Stimulated activated CD4-positive, alpha-beta T cell treated with anti-CD3 and anti-CD28 coated beads, TNF-alpha, amount 100 ng/mL, for 4 hours (primary cell): ENCODE data around the gene DNAJC4.

Source experiments
- DNase-seq, 3 experiments: peaks; one replicate each; pipeline ENCODE4 v3.0.0-alpha.2; 2020; ENCODE audit warnings: low read depth in 3 of 3

The DNAJC4 gene

DNA sequence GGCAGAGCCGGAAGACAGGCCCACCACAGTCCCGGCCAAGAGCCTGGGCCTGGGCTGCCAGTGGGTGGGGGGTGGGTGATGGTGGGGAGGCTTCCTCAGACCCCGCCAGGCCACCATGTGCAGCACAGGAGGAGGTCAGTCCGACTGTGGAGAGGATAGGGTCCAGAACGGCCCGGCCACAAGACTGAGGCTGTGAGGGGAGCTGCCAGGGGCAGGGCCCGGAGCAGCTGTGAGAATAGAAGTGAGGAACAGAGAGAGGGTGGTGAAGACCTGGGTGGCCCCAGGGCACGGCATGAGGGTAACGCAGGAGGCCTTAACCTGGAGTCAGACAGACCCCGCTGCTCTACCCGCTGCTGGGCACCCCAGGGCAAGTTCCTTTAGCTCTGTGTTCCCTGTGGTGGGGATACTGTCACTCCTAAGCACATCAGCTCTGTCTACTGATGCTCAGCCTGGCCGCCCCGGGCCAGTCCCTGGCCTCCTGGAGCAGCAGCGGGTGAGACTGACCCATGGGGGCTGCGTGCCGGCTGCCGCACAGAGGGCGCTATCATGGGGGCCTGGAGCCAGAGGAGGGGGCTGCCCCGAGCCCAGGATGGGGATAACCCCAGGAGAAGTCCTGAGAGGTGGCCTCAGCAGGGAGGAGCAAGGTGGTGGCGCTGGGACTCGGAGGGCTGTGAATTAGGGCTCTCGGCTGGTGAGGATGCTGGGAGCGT, 22.1 kb upstream of the DNAJC4 start:
- no peak for DNase-seq

DNA sequence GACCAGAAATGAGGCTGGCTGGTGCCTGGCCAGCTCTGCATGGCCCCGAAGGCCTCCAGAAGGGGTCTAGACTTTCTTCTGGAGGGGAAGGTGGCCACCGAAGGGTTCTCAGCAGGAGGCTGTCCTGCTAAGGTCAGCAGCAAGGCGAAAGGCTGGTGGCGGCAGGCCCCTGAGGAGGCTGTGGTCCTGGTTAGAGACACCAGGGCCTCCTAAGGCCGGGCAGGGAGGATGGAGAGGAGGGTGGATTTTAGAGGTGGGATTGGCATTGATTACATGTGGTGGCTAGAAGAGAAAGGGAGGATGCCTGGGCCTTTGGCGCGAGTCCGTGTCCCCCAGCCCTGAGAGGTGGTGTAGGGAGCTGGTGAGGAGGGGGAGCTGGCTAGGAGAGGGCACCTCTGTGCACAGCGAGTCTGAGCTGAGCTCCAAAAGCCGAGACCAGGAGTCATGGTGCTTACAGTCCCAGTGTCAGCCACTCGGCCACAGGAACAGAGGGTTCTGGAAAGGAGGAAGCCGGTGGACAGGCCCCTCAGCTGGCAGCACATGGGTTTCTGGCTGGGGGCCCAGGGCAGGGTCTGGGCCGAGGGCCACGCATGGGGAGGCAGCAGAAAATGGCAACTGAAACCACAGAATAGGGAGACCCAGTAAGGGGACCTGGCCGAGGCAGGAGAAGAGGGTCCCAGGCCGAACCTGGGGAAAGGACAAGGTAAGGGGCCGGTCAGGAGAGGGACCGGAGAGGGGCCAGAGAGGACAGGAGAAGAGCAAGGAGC, 21.4 kb upstream of the DNAJC4 start:
- DNase-seq: no peak

DNA sequence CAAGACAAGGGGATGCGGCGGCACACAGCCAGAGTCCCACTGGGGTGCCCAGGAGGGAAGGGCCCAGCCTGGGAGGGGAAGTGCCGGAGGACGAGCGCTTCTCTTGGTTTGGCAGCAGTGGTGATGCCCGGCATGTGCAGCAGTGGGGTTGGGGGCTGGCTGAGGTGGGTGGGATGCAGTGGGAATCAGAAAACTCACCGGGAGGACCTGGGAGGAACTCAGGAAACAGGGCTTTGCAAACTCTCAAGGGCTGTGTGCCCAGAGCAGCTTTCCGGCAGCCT, 20.8 kb upstream of the DNAJC4 start:
- no peak for DNase-seq

DNA sequence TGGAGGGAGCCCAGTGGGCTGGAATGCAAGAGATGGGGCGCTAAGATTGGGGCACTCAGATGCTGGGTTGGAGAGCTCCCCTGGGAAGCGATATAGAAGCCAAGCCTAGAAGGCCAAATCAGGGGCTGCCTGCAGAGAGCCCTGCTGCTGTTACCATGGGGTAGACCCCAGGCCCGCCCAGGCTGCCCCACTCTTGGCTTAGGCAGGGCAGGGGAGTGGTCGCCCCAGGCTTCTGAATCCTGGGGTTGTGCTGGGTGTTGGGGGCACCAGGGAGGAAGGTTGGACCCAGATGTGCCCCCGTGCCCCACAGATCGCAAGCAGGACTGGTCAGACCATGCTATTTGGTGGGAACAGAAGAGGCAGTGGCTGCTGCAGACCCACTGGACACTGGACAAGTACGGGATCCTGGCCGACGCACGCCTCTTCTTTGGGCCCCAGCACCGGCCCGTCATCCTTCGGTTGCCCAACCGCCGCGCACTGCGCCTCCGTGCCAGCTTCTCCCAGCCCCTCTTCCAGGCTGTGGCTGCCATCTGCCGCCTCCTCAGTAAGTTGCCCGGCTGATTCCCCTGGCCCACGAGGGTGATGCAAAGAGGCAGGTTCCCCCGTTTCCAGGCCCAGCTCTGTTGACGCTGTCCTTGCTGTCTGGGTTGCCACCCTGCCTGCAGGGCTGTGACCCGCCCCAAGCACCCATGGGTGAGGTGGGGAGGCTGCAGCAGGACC, 19.9 kb upstream of the DNAJC4 start:
- DNase-seq: no peak

DNA sequence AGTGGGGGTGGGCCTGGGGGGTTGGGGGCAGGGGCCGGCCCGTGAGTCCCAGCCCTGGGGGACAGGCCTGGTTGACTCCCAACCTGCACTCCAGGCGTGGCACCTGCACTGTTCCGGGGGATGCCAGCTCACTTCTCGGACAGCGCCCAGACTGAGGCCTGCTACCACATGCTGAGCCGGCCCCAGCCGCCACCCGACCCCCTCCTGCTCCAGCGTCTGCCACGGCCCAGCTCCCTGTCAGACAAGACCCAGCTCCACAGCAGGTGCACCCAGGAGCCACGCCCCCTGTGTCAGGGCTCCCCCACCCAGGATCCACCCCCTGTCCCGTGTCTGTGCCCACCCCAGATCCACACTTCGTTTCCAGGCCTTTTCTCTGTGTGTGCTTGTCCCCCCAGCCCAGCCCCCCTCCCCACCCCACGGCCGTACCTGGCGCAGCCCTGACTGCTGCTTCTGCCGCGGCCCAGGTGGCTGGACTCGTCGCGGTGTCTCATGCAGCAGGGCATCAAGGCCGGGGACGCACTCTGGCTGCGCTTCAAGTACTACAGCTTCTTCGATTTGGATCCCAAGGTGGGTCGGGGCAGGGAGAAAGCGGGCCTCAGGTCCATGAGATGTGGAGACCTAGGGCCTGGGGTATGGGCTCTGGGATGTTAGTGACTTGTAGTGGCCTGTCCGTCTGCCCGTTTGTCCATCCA, 19.0 kb upstream of the DNAJC4 start:
- DNase-seq: no peak

DNA sequence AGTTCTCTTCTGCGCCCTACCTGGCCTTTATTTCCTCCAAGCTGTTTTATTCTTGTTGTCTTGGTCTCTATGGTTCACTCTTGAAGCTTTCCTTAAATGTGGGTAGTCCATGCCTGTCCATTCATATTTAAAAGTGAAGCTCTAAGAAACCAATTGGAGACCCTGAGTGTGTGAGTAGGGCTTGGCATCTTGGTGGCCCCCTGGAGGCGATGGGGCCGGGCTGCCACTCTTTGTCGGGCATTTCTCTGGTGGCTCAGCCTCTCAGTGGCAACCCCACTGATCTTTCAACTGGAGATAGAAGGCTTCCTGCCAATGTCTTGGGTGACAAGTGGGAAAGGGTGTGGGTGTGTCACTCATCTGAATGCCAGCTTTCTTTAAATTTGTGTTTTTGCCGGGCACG, 13.5 kb upstream of the DNAJC4 start:
- no peak for DNase-seq

DNA sequence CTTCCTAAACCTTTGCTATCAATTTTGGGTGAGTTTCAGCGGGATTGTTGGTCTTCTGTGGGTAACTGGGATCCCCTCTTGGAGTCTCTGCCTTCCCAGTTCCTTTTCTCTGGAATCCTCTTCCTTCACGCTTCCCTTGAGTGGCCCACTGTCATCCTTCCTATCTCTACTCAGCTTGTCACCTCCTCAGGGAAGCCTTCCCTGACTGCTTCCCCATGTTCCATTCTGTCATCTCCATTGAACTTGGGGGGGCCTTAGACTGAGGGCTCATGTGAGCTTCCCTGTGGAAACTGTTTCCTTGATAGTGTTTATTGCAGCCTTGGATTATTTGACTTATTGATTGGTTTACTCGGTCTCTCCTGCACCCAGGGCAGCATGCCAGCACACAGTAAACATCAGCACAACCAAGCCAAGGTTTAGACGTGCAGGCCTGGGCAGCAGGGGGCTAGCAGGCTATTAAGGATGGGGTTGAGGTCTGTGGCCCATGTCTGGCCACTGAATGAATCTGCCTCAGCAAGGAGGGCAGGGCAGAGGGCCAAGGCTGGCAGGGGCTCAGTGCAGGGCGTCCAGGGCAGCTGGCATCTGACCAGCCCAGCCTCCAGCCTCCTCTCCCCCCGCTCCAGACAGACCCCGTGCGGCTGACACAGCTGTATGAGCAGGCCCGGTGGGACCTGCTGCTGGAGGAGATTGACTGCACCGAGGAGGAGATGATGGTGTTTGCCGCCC, 11.6 kb upstream of the DNAJC4 start:
- DNase-seq: no peak

DNA sequence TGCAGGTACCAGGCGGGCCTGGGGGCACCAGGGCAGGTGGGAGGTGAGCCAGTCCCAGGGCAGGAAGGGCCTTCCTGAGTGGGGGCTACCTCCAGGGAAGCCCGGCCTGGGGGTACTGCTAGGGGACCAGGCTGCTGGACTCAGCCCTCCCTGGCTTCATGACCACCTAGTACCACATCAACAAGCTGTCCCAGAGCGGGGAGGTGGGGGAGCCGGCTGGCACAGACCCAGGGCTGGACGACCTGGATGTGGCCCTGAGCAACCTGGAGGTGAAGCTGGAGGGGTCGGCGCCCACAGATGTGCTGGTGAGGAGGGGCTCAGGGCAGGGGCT, 11.0 kb upstream of the DNAJC4 start:
- no peak for DNase-seq

DNA sequence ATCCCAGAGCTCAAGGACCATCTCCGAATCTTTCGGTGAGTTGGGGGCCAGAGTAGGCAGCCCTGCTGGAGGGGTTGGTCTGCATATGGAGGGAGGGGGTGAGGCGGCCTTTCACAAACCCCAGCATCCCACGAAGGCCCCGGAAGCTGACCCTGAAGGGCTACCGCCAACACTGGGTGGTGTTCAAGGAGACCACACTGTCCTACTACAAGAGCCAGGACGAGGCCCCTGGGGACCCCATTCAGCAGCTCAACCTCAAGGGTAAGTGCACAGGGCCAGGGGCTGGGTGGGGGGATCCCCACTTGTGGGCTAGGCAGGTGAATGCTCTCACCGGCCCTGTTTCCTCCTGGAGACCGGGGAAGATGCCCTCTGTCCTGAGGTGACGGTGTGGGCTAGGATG, 10.6 kb upstream of the DNAJC4 start:
- no peak for DNase-seq

DNA sequence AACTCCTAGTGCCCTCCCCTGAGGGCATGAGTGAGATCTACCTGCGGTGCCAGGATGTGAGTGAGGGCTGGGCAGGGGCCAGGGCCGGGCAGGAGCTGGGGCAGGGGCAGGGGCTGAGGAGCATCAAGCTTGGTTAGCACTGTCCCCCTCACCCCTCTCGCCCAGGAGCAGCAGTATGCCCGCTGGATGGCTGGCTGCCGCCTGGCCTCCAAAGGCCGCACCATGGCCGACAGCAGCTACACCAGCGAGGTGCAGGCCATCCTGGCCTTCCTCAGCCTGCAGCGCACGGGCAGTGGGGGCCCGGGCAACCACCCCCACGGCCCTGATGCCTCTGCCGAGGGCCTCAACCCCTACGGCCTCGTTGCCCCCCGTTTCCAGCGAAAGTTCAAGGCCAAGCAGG, 10.1 kb upstream of the DNAJC4 start:
- DNase-seq: no peak

DNA sequence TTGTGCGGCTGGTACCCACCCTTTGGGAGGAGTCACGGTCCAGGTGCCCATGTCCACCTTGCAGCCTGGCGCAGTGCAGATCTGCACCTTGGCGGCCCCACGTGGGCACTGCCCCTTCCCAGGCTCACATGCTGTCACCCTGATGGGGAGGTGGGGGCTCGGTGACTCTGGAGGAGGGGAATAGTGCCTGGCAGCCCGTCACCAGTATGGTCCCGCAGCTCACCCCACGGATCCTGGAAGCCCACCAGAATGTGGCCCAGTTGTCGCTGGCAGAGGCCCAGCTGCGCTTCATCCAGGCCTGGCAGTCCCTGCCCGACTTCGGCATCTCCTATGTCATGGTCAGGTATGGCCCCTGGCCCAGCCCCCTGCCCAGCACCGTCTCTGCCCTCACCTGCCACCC, 9.6 kb upstream of the DNAJC4 start:
- DNase-seq: no peak

DNA sequence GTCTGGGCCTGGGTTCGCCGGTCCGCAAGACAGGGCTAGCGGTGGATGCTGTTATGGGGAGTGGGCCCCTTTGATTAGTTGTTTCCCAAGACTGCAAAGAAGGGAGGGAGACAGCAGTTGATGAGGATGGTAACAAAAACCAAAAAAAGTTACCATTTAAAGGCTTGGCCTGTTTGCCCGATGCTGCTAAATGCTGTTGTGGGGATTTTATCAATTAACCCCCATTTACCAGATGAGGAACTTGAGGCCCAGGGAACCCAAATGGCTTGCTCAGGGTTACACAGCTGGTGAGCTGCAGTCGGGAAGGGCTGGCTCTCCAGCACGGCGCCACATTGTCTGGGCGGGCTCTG, 7.7 kb upstream of the DNAJC4 start:
- no peak for DNase-seq

DNA sequence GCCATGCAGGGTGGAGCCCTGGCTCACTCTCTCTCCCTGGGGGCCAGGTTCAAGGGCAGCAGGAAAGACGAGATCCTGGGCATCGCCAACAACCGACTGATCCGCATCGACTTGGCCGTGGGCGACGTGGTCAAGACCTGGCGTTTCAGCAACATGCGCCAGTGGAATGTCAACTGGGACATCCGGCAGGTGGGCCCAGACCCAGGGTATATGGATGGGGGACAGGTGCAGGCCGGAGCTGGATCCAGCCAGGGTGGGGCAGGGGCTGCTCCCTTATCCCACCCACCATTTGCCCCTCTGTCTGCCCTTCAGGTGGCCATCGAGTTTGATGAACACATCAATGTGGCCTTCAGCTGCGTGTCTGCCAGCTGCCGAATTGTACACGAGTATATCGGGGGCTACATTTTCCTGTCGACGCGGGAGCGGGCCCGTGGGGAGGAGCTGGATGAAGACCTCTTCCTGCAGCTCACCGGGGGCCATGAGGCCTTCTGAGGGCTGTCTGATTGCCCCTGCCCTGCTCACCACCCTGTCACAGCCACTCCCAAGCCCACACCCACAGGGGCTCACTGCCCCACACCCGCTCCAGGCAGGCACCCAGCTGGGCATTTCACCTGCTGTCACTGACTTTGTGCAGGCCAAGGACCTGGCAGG, 7.2 kb upstream of the DNAJC4 start:
- DNase-seq: no peak

DNA sequence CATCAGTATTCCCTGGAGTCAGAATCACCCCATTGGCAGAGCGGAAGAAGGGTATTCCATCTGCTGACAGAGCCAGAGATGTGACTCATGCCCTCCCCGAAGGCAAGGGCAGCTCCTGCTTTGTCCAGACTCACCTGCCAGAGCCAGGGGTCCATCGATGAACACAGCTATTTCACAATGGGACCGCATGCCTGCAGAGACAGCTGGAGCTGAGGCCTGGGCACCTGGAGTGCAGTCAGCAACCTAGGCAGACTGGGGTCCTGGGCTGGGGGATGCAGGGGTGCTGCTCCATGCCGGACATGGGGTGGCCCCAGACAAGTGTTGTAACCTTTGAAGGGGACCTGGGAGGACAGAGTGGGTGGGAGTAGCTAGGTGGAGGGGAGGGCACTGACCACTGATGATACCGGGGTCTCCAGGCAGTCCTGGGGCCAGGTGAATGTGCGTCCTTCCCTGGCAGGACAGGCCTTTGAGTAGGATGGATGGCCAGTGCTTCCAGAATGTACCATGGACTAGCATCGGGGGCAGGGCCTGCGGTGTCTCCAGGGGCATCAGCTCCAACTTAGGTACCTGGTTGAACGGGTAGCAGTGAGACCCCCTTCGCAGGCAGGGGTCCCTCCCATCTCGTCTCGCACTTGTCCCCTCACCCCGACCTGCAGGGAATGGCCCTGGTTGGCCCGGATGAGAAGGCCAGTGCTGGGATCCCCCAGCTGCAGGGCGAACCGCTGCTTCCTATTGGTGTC, 6.0 kb upstream of the DNAJC4 start:
- DNase-seq: no peak

DNA sequence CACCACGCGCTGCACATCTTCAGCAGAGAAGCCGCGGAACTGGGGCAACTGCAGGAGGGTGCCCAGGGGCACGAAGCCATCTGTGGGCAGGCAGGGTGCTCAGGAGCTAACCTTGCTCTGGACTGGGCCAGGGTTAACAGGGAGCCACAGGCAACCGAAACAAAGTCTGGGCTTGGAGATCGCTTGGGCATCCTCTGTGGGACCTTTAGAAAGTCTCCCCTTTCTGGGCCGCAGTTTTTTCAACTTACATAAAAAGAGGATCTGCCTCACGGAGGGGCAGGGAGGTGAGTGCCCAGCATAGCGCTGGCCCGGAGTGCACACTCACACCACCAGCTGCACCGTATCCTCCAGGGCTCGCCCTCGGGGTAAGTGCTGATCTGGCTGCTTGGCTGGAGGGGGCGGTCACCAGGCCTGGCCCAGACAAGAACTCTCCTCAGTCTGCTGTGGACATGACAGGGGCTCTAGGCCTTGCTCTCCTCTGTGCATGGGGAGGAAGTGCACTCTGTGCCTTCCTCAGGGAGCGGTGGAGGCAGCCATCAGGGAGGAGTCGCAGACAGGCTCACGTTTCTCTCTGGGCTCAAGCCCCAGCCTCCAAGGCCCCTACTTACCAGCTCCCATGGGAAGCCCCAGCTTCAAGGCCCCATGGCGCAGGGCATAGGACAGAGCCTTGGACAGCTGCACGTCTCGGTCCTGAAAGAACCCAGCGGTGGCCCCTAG, 5.3 kb upstream of the DNAJC4 start:
- no peak for DNase-seq

DNA sequence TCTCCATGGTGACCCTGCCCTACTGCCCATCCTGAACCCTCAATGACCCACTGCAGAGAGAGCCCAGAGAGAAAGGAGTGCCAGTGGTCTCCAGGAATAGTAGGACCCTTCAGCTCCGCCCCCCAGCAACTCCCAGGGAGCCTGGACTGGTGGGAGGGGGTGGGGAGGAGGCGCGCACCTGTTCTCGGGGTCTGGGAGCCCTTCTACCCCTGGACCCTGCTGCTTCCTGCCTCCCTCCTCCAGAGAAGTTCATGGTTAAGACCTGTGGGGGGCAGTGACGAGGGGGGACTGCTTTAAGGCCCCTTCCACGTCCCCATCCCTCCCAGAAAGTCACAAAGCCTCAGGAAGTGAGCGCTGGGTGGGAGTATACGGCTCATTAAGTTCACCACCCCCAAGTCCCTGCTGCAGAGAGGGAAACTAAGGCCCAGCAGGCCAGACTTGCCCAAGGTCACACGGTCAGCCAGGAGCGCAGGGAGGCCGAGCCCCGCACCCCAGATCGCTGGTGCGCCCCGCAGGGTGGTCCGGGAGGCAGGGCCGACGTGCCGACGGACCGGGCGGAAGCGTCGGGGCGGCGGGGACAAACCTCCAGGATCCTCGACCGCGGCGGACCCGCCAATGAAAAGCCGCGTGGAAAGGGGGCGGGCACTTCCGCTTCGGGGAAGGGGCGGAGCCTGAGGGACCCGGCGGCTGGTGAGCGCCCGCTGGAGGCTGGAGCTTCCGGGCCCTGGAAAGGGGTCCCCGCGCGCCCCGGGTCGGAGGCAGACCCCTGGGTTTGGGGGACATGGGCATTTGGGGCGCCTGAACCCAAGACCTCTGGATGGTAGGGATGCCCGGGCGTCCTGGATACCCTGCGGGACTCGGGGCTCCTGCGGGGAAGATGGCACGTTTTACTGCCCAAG, 4.5 kb upstream of the DNAJC4 start, which contains the start of the genes NUDT22 and TRPT1:
Gene NUDT22 (plus strand): TSS at position 667 of the 899 bp plus-strand sequence. CDS start 379 bp downstream, outside the sequence.
Gene TRPT1 (minus strand): TSS at position 579 of the 899 bp plus-strand sequence. CDS start 326 bp downstream, at position 253.
- peak; percentile 82 to 93 (median 84) for DNase-seq

DNA sequence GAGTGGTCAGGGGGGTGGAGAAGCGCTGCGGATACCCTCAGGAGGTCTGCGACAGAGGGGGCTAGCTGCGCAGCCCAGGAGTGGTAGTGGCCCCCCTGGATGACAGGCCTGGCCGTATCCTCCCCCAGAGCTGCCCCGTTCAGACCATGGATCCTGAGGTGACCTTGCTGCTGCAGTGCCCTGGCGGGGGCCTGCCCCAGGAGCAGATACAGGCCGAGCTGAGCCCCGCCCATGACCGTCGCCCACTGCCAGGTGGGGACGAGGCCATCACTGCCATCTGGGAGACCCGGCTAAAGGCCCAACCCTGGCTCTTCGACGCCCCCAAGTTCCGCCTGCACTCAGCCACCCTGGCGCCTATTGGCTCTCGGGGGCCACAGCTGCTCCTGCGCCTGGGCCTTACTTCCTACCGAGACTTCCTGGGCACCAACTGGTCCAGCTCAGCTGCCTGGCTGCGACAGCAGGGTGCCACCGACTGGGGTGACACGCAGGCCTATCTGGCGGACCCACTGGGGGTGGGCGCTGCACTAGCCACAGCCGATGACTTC, 3.8 kb upstream of the DNAJC4 start:
- DNase-seq: no peak

DNA sequence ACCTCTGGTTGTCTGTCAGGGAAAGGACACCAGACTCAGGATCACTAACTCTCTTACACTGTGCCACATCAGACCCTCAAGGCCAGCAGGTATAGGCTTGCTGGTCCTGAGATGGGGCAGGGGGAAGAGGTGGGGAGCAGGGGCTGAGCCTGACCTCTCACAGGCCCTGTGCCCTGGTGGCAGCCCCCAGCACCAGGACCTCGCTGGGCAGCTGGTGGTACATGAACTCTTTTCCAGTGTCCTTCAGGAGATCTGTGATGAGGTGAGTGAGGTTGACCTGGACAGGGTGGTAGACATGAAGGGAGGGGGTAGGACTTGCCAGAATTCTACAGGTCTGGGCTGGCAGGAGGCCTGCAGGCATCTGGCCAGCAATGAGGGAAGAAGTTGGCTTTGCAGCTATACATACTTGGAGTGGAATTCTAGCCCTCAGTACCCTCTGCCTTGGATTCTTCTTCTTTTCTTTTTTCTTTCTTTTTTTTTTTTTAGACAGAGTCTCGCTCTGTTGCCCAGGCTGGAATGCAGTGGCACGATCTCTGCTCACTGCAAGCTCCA, 2.9 kb upstream of the DNAJC4 start:
- DNase-seq: no peak
